ENCODE data around the gene SGO2. TPM values are rescaled to one million over a fixed set of nuclear protein-coding genes. Genes with fewer than 3 reads are reported as not detected.

SGO2 gene
- total and polyA plus RNA-seq, 2 of the 13 experiments (the other 11 are each of a cell fraction or from before 2014, with no cell fraction given), result 5.1 to 16.2 TPM

DNA sequence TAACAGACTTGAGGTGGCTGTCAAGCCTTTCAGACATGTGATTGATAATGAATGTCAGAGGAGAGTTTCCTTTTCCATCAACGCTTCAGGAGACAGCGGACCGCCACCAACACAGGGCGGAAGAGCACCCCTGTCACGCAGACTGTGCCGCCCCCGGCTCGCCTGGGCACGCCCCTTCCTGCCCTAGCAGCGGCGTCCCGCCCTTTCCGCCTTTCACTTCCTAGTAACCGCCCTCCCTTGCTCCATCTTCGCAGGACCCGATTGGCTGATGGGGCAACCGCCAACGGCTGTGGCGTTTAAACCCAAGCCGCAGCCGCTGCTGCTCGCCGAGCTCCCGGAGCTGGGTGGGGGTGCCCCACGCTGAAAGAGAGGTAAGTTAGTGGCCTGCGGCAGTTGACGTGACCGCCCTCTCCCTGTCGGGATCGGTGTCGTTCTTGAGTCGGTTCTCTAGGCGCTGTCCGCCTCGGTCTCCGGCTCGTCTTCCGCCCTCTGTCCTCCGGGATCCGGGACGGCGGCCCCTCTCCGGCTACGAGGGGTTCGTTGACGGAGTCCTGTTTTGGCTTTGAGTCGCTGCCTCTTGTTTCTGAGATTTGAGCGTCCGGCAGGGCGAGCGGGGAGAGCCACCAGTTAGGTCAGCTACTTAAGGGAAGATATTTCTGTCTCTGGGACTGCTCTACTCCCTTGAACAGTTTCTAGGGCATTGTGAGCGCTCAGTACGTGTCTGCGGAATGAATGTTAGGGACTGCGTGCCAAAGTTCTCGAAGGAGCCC is at the start of gene SGO2 (continued):
- TF ChIP-seq DPF2 (CRISPR knock-in tag; IDR thresholded peaks at IDR 0.05; ENCODE audit: borderline replicate concordance, low read depth), result no peak
- TF ChIP-seq ZNF230 (CRISPR knock-in tag; IDR thresholded peaks at IDR 0.05), result peak; percentile 92
- peak; percentile 85; the same call in 1 of the 2 replicates for TF ChIP-seq KAT7 (CRISPR knock-in tag; IDR thresholded peaks at IDR 0.05; ENCODE audit: borderline replicate concordance)
- TF ChIP-seq, protein P1, sequence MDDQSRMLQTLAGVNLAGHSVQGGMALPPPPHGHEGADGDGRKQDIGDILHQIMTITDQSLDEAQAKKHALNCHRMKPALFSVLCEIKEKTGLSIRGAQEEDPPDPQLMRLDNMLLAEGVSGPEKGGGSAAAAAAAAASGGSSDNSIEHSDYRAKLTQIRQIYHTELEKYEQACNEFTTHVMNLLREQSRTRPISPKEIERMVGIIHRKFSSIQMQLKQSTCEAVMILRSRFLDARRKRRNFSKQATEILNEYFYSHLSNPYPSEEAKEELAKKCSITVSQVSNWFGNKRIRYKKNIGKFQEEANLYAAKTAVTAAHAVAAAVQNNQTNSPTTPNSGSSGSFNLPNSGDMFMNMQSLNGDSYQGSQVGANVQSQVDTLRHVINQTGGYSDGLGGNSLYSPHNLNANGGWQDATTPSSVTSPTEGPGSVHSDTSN (CRISPR knock-in tag; IDR thresholded peaks at IDR 0.05; ENCODE audit: borderline replicate concordance), result no peak
- TF ChIP-seq RBAK (CRISPR knock-in tag; IDR thresholded peaks at IDR 0.05), result no peak
- TF ChIP-seq, protein P2, sequence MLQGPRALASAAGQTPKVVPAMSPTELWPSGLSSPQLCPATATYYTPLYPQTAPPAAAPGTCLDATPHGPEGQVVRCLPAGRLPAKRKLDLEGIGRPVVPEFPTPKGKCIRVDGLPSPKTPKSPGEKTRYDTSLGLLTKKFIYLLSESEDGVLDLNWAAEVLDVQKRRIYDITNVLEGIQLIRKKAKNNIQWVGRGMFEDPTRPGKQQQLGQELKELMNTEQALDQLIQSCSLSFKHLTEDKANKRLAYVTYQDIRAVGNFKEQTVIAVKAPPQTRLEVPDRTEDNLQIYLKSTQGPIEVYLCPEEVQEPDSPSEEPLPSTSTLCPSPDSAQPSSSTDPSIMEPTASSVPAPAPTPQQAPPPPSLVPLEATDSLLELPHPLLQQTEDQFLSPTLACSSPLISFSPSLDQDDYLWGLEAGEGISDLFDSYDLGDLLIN (CRISPR knock-in tag; IDR thresholded peaks at IDR 0.05; ENCODE audit: borderline replicate concordance), result peak; percentile 89; the same call in 1 of the 2 replicates
- TF ChIP-seq, protein P3, sequence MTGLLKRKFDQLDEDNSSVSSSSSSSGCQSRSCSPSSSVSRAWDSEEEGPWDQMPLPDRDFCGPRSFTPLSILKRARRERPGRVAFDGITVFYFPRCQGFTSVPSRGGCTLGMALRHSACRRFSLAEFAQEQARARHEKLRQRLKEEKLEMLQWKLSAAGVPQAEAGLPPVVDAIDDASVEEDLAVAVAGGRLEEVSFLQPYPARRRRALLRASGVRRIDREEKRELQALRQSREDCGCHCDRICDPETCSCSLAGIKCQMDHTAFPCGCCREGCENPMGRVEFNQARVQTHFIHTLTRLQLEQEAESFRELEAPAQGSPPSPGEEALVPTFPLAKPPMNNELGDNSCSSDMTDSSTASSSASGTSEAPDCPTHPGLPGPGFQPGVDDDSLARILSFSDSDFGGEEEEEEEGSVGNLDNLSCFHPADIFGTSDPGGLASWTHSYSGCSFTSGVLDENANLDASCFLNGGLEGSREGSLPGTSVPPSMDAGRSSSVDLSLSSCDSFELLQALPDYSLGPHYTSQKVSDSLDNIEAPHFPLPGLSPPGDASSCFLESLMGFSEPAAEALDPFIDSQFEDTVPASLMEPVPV (CRISPR knock-in tag; IDR thresholded peaks at IDR 0.05), result peak; percentile 99
- TF ChIP-seq ZFP36L2 (CRISPR knock-in tag; IDR thresholded peaks at IDR 0.05), result peak; percentile 39; the same call in 1 of the 2 replicates
- no peak for TF ChIP-seq SOX6 (IDR thresholded peaks at IDR 0.05)
- peak; percentile 78 for TF ChIP-seq SOX6 (CRISPR knock-in tag; IDR thresholded peaks at IDR 0.05)
- TF ChIP-seq ZSCAN31 (CRISPR knock-in tag; IDR thresholded peaks at IDR 0.05; ENCODE audit: low read depth), result no peak; the same call in 1 of the 2 replicates
- peak; percentile 54; the same call in 1 of the 2 replicates for TF ChIP-seq ZBTB25 (CRISPR knock-in tag; IDR thresholded peaks at IDR 0.05)
- TF ChIP-seq MED1 (CRISPR knock-in tag; IDR thresholded peaks at IDR 0.05), result peak; percentile 69; the same call in 1 of the 2 replicates
- TF ChIP-seq SUZ12 (IDR thresholded peaks at IDR 0.05; ENCODE audit: low read depth, low read length), result no peak
- no peak for TF ChIP-seq NAIF1 (CRISPR knock-in tag; IDR thresholded peaks at IDR 0.05; ENCODE audit: borderline replicate concordance)
- TF ChIP-seq, protein P4, sequence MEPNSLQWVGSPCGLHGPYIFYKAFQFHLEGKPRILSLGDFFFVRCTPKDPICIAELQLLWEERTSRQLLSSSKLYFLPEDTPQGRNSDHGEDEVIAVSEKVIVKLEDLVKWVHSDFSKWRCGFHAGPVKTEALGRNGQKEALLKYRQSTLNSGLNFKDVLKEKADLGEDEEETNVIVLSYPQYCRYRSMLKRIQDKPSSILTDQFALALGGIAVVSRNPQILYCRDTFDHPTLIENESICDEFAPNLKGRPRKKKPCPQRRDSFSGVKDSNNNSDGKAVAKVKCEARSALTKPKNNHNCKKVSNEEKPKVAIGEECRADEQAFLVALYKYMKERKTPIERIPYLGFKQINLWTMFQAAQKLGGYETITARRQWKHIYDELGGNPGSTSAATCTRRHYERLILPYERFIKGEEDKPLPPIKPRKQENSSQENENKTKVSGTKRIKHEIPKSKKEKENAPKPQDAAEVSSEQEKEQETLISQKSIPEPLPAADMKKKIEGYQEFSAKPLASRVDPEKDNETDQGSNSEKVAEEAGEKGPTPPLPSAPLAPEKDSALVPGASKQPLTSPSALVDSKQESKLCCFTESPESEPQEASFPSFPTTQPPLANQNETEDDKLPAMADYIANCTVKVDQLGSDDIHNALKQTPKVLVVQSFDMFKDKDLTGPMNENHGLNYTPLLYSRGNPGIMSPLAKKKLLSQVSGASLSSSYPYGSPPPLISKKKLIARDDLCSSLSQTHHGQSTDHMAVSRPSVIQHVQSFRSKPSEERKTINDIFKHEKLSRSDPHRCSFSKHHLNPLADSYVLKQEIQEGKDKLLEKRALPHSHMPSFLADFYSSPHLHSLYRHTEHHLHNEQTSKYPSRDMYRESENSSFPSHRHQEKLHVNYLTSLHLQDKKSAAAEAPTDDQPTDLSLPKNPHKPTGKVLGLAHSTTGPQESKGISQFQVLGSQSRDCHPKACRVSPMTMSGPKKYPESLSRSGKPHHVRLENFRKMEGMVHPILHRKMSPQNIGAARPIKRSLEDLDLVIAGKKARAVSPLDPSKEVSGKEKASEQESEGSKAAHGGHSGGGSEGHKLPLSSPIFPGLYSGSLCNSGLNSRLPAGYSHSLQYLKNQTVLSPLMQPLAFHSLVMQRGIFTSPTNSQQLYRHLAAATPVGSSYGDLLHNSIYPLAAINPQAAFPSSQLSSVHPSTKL (CRISPR knock-in tag; IDR thresholded peaks at IDR 0.05), result peak; percentile 71
- no peak; the same call in 1 of the 2 replicates for TF ChIP-seq ZNF557 (CRISPR knock-in tag; IDR thresholded peaks at IDR 0.05)
- TF ChIP-seq ZNF772 (CRISPR knock-in tag; IDR thresholded peaks at IDR 0.05), result peak; percentile 83
- TF ChIP-seq RARG (CRISPR knock-in tag; IDR thresholded peaks at IDR 0.05; ENCODE audit: low read depth), result no peak
- peak; percentile 89 for TF ChIP-seq U2AF1 (optimal IDR thresholded peaks at IDR 0.05; ENCODE audit: low read depth, low read length)
- TF ChIP-seq ZNF737 (CRISPR knock-in tag; IDR thresholded peaks at IDR 0.05; ENCODE audit: borderline replicate concordance), result no peak

Measured in HepG2 (cell line).